Cortex of kidney (tissue), 1 donor: ENCODE results near the gene BABAM2.

ENCODE experiments used
- DNase-seq: peaks from one replicate; lab custom pipeline; 2025; lab: John Stamatoyannopoulos, UW

Gene BABAM2

GRCh38 chr2:28380219-28380618 is 489.7 kb downstream of the BABAM2 start:
- no peak for DNase-seq

GRCh38 chr2:28381225-28382180 is 491.0 kb downstream of the BABAM2 start:
- DNase-seq: no peak

GRCh38 chr2:28382755-28383154 is 492.2 kb downstream of the BABAM2 start:
- no peak for DNase-seq

GRCh38 chr2:28387082-28387960 is 496.8 kb downstream of the BABAM2 start:
- DNase-seq: no peak
